ENCODE data around the gene FURIN. TPM values are rescaled to one million over a fixed set of nuclear protein-coding genes. Genes with fewer than 3 reads are reported as not detected.

Gene FURIN
- total RNA-seq, 1 donor from 2014 or later = 103 TPM

DNA sequence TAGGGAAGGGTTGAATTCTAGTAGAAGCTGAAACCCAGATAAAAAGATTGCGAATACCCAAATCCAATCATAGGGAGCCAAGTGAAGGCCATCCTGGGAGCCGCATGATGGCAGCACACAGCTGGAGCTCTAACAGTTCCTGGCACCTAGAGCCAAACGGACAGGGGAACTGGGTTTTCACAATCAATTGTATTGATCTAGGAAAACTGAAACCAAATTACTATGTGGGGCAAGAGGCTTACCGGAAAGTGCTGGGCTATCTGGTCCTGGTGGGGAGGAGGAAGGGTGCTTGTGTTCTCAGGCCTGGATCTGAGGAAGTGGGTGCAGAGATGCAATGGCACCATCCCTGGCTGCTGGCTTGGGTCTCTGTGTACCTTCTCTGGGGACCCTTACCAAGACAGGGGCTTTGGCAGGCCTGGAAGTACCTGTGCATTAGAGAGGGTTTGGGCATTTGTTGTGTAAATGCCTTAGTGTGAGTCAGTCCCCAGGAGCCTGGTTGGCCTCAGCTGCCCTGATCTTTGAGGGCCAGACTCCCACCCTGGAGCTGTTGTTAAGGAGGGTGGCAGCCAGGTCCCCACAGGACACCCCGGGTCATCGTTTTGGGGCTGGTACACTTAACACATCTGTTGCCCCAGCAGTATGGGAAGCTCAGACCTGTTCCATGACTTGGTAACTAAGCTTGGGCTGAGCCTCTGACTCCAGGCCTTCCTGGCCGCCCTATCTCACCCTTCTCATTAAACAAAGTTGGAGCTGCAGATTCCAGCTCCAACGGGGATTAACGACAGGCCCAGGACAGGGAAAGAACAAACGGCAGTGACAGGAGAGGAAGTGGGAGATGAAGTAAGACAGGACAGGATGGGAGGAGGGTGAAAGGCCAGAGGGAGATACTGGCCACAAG lies 8.9 kb upstream of the FURIN start:
- TF ChIP-seq, protein P1, sequence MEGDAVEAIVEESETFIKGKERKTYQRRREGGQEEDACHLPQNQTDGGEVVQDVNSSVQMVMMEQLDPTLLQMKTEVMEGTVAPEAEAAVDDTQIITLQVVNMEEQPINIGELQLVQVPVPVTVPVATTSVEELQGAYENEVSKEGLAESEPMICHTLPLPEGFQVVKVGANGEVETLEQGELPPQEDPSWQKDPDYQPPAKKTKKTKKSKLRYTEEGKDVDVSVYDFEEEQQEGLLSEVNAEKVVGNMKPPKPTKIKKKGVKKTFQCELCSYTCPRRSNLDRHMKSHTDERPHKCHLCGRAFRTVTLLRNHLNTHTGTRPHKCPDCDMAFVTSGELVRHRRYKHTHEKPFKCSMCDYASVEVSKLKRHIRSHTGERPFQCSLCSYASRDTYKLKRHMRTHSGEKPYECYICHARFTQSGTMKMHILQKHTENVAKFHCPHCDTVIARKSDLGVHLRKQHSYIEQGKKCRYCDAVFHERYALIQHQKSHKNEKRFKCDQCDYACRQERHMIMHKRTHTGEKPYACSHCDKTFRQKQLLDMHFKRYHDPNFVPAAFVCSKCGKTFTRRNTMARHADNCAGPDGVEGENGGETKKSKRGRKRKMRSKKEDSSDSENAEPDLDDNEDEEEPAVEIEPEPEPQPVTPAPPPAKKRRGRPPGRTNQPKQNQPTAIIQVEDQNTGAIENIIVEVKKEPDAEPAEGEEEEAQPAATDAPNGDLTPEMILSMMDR (IDR thresholded peaks at IDR 0.05; ENCODE audit: insufficient read depth, low read length, poor library complexity, severe bottlenecking) = no peak
- Histone ChIP-seq H3K36me3 (ENCODE audit: control insufficient read depth, insufficient read depth, low read length) (no peaks in the 10 kb centered on the region), H3K27me3 (ENCODE audit: control insufficient read depth, insufficient read depth, low read length) (no peaks in the 10 kb centered on the region), H3K4me3 (ENCODE audit: low read depth, low read length) (no peak overlapping the region)
- DNase-seq (ENCODE audit: low read depth) = no peak

DNA sequence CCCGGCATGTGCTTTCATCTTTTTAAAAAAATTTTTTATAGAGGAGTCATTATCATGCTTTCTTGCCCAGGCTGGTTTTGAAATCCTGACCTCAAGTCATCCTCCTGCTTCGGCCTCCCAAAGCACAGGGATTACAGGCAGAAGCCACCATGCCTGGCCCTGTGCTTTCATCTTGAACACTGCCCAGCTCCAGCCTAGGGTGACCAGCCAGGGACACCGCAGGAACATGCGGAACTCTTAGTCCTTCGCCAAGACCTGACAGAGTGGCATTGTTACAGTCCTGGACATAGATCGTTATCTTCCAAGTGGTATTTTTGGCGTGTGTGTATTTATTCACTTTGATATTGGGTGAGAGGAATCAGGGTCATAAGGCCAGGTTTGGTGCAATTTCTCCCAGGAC lies 7.9 kb upstream of the FURIN start:
- no peaks in the 10 kb centered on the region for H3K27me3 ChIP-seq (ENCODE audit: control insufficient read depth, insufficient read depth, low read length)
- H3K36me3 ChIP-seq (ENCODE audit: control insufficient read depth, insufficient read depth, low read length) = no peaks in the 10 kb centered on the region
- DNase-seq (ENCODE audit: low read depth) = no peak
- TF ChIP-seq, protein P1 (IDR thresholded peaks at IDR 0.05; ENCODE audit: insufficient read depth, low read length, poor library complexity, severe bottlenecking) = no peak
- no peak overlapping the region for H3K4me3 ChIP-seq (ENCODE audit: low read depth, low read length)

DNA sequence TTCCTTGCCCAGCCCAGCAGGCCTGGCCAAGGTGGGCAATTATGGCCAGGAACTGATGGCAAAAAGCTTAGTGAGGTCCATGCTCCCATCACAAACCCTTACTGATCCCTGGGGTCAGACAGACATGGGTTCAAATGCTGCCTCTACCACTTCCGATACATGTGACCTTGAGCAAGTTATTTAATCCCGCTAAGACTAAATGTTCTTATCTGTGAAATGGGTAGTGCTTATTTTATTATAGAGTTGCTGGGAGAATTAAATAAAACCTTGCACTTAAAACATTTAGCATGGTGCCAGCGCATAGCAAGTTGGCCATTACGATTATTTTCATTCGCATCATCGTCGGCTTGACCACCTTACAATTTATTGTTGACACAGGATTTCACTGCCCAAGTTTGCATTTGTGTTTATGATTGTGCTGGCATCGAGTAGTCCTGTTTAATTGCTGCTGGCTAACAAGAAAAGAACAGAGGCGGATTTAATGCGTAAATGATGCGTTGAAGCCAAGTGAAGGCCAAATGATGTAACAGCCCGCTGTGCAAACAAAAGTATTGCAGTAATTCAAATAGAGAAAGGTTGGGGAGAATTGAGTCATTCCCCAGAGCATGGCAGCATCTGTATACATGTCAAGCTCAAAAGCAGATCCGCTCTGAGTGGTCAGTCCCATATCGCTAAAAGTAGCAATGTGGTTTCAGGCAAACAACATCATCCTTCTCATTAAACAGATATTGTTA lies 7.3 kb upstream of the FURIN start:
- TF ChIP-seq, protein P1 (IDR thresholded peaks at IDR 0.05; ENCODE audit: insufficient read depth, low read length, poor library complexity, severe bottlenecking) = no peak
- H3K4me3 ChIP-seq (ENCODE audit: low read depth, low read length) = no peak overlapping the region
- no peaks in the 10 kb centered on the region for H3K27me3 ChIP-seq (ENCODE audit: control insufficient read depth, insufficient read depth, low read length)
- DNase-seq (ENCODE audit: low read depth) = no peak
- H3K36me3 ChIP-seq (ENCODE audit: control insufficient read depth, insufficient read depth, low read length) = no peaks in the 10 kb centered on the region

DNA sequence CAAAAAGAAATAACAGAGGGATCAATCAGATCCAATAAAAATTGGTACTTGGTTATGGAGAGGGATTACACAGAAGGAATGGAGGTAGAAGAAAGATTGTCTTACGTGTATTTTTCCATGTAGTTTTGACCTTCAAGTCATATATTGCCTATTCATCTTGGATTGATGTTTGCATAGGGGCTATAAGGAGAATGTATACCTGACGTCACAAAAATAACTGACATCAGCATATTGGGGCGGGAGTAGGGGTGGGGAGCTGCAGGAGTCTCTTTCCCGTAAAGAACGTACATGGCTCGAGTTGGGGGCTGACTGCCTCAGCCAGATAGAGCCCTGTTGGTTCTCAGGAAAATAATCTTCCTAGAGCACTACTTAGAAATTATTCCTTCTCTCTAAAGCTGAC lies 5.9 kb upstream of the FURIN start:
- Histone ChIP-seq H3K36me3 (ENCODE audit: control insufficient read depth, insufficient read depth, low read length) (no peaks in the 10 kb centered on the region), H3K4me3 (ENCODE audit: low read depth, low read length) (no peak overlapping the region), H3K27me3 (ENCODE audit: control insufficient read depth, insufficient read depth, low read length) (no peaks in the 10 kb centered on the region)
- TF ChIP-seq, protein P1 (IDR thresholded peaks at IDR 0.05; ENCODE audit: insufficient read depth, low read length, poor library complexity, severe bottlenecking) = no peak
- no peak for DNase-seq (ENCODE audit: low read depth)

DNA sequence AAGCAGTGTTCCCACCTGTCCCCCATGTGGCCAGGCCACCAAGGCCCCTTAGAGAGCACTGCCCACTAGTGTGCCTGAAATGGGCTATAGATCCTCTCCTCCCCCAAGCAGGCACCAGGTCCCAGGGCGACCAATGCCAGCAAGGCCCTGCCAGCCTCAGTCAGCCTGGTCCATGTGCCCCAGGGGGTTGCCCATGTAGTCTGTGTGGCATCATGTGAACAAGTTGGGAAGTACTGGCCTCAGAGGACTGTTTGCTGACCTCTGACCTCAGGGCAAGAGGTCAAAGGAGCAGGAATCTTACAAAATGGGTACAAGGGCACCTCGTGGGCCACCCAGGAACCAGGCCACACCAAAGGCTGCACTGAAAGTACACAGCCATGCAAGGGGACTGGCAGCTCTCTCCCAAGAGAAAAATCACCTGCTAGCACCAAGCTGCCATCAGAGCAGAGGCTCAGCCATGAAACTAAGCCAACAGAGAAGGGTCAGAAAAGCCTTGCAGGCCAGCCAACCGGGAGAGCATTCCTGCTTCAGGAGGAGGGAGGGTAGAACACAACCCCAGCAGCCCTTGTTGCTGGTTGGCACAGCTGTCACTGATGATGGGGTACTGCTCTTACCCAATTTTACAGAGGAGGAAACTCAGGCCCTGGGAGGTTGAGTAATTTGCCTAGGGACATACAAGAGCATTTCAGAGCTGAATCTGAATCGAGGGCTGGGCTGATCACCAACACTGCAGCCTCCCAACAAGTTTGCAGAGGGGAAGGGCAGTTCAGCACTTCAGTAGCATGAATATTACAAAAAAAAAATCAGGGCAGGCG lies 5.2 kb upstream of the FURIN start:
- no peaks in the 10 kb centered on the region for H3K27me3 ChIP-seq (ENCODE audit: control insufficient read depth, insufficient read depth, low read length)
- TF ChIP-seq, protein P1 (IDR thresholded peaks at IDR 0.05; ENCODE audit: insufficient read depth, low read length, poor library complexity, severe bottlenecking) = no peak
- H3K36me3 ChIP-seq (ENCODE audit: control insufficient read depth, insufficient read depth, low read length) = no peaks in the 10 kb centered on the region
- no peak overlapping the region for H3K4me3 ChIP-seq (ENCODE audit: low read depth, low read length)
- no peak for DNase-seq (ENCODE audit: low read depth)

Data from kidney epithelial cell (primary cell).